Measurements from ENCODE around the gene DEGS2.

- no peak for TF ChIP-seq CTCF (IDR thresholded peaks at IDR 0.05)
- no peak for TF ChIP-seq EZH2 (IDR thresholded peaks at IDR 0.05; ENCODE audit: borderline replicate concordance, insufficient read depth, low read depth, low read length, poor library complexity, severe bottlenecking)
Measured at GRCh38 chr14:100109594-100109955, 49.9 kb downstream of the DEGS2 start.

Data from B cell (primary cell).